ENCODE results near the gene GLS2.
"Not testable (repeated sequence)": the region's sequence is repeated elsewhere in the genome, so short reads cannot be mapped to it uniquely, and the experiment has no call there.

The GLS2 gene

GRCh38 chr12:56490360-56490759 is 2.4 kb upstream of the GLS2 start:
- DNase-seq, result no peak

GRCh38 chr12:56487448-56488040 is 417 bp downstream of the GLS2 start:
- DNase-seq, result peak; percentile 44 to 55

GRCh38 chr12:56486694-56487093 is 1.3 kb downstream of the GLS2 start:
- peak; percentile 4 to 13 for DNase-seq

GRCh38 chr12:56484566-56484965 is 3.4 kb downstream of the GLS2 start:
- no peak for DNase-seq

GRCh38 chr12:56479625-56480024 is 8.3 kb downstream of the GLS2 start:
- DNase-seq, result no peak

GRCh38 chr12:56477521-56478225 is 10.3 kb downstream of the GLS2 start:
- no peak for DNase-seq

GRCh38 chr12:56476972-56477432 is 11.0 kb downstream of the GLS2 start:
- DNase-seq, result no peak

- no peak for DNase-seq
Observed at GRCh38 chr12:56476143-56476542, 11.8 kb downstream of the GLS2 start.

- no peak for DNase-seq
Observed at GRCh38 chr12:56474389-56474788, 13.6 kb downstream of the GLS2 start.

GRCh38 chr12:56469007-56469930 is 18.7 kb downstream of the GLS2 start:
- DNase-seq, result peak in 1 of 2 experiments; percentile 12

GRCh38 chr12:56468216-56469006 is 19.6 kb downstream of the GLS2 start, which contains the start of gene SPRYD4:
SPRYD4 (plus strand) TSS chr12:56468578; CDS start chr12:56468592, 14 bp downstream.
- DNase-seq, result peak; percentile 73 to 93

GRCh38 chr12:56462565-56462964 is 25.4 kb downstream of the GLS2 start:
- no peak for DNase-seq

- DNase-seq, result no peak
Observed at GRCh38 chr12:56461235-56462159, 26.5 kb downstream of the GLS2 start.

GRCh38 chr12:56457817-56458216 is 30.1 kb downstream of the GLS2 start:
- DNase-seq, result no peak

- no peak for DNase-seq
Observed at GRCh38 chr12:56454557-56454956, 33.4 kb downstream of the GLS2 start, which contains the start of gene MIP. MIP (minus strand) TSS chr12:56454657; CDS start chr12:56454613, 44 bp downstream.

GRCh38 chr12:56451147-56451546 is 36.8 kb downstream of the GLS2 start:
- DNase-seq, result no peak

- DNase-seq, result peak; percentile 4 to 27
Observed at GRCh38 chr12:56450241-56450640, 37.7 kb downstream of the GLS2 start.

GRCh38 chr12:56449622-56449984 is 38.4 kb downstream of the GLS2 start:
- peak in 1 of 2 experiments; percentile 13 for DNase-seq

- DNase-seq, result peak; percentile 84 to 90
Observed at GRCh38 chr12:56448860-56449621, 38.9 kb downstream of the GLS2 start, which contains the start of gene TIMELESS. TIMELESS (minus strand) TSS chr12:56449426; CDS start chr12:56434170, 15,256 bp downstream.

GRCh38 chr12:56443208-56443607 is 44.8 kb downstream of the GLS2 start:
- not testable (repeated sequence) for DNase-seq
